H1 (cell line): ENCODE measurements around the gene SMCHD1. TPM values are rescaled to one million over a fixed set of nuclear protein-coding genes. Genes with fewer than 3 reads are reported as not detected.

ENCODE experiments used
- CTCF ChIA-PET: fragments of 300-600 bp; sonication (Branson Sonifier 250); formaldehyde crosslinking; loops from one replicate; lab custom pipeline; 2021; ENCODE audit not compliant: partially characterized antibody; lab: Charles Lee
- POLR2A ChIA-PET: fragments of 300-600 bp; sonication (Branson Sonifier 250); formaldehyde crosslinking; loops from one replicate; lab custom pipeline; 2021; ENCODE audit warnings: inconsistent platforms; ENCODE audit not compliant: partially characterized antibody; lab: Charles Lee
- DNase-seq, 2 experiments: peaks; one replicate each; pipeline versions ENCODE4 v3.0.0 to v3.0.0-alpha.2; 2010 to 2022; ENCODE audit warnings: low spot score in 2 of 2, low read depth in 1 of 2, mixed read lengths in 1 of 2
- FAIRE-seq: peaks from 2 replicates; lab custom pipeline; 2011; peaks lifted over from hg19 to GRCh38; lab: Jason Lieb, UNC
- H2AFZ ChIP-seq: 2 replicates; pipeline ENCODE4 v1.8.1; 2012; ENCODE audit warnings: low read length, inconsistent platforms
- H2AK5ac ChIP-seq: 2 replicates; pipeline ENCODE4 v1.6.1; 2013; ENCODE audit warnings: low read depth, low read length
- H2BK120ac ChIP-seq: replicated peaks from 2 replicates; pipeline ENCODE3; 2013; ENCODE audit warnings: low read depth, low read length, inconsistent platforms
- H2BK12ac ChIP-seq: 2 replicates; pipeline ENCODE4 v1.6.1; 2013; ENCODE audit warnings: low read depth, low read length
- H2BK15ac ChIP-seq: 2 replicates; pipeline ENCODE4 v1.6.1; 2013; ENCODE audit warnings: low read length
- H2BK20ac ChIP-seq: 2 replicates; pipeline ENCODE4 v1.6.1; 2013; ENCODE audit warnings: low read length
- H2BK5ac ChIP-seq: 2 replicates; pipeline ENCODE4 v1.6.1; 2013; ENCODE audit warnings: low read depth, low read length
- H3K14ac ChIP-seq: 2 replicates; pipeline ENCODE4 v1.6.1; 2013; ENCODE audit warnings: inconsistent platforms; ENCODE audit not compliant: insufficient read length
- H3K18ac ChIP-seq: 2 replicates; pipeline ENCODE4 v1.6.1; 2013; ENCODE audit warnings: low read length; ENCODE audit errors: extremely low read depth
- H3K23ac ChIP-seq: 2 replicates; pipeline ENCODE4 v1.6.1; 2013; ENCODE audit warnings: inconsistent platforms; ENCODE audit not compliant: insufficient read length
- H3K23me2 ChIP-seq: 2 replicates; pipeline ENCODE4 v1.6.1; 2013; ENCODE audit warnings: low read depth, low read length
- H3K27ac ChIP-seq: 2 replicates; pipeline ENCODE4 v1.6.1; 2011; ENCODE audit warnings: low read depth, low read length, inconsistent platforms
- H3K27me3 ChIP-seq, 4 experiments: replicated peaks in 1 of 4; 1 replicate in 1 of 4; 2 replicates in 3 of 4; pipeline versions ENCODE4 v1.6.1 to v1.8.1; 2011 to 2013; ENCODE audit warnings: low read length in 3 of 4, mild to moderate bottlenecking in 3 of 4, inconsistent platforms in 2 of 4, mixed read lengths in 2 of 4, moderate library complexity in 1 of 4; ENCODE audit not compliant: control insufficient read depth in 3 of 4, insufficient read depth in 3 of 4; ENCODE audit errors: extremely low read depth in 1 of 4
- H3K36me3 ChIP-seq, 4 experiments: 2 replicates each; pipeline versions ENCODE4 v1.6.1 to v1.8.1; 2011 to 2013; ENCODE audit warnings: mild to moderate bottlenecking in 4 of 4, low read length in 3 of 4, moderate library complexity in 2 of 4, control low read depth in 1 of 4, inconsistent platforms in 1 of 4; ENCODE audit not compliant: insufficient read depth in 4 of 4, control insufficient read depth in 2 of 4
- H3K4ac ChIP-seq: replicated peaks from 2 replicates; pipeline ENCODE3; 2013; ENCODE audit warnings: low read length, low read depth, mixed read lengths, inconsistent platforms; ENCODE audit not compliant: insufficient read length
- H3K4me1 ChIP-seq, 4 experiments: replicated peaks in 1 of 4; 1 replicate in 1 of 4; 2 replicates in 3 of 4; pipeline versions ENCODE4 v1.6.1 to v1.8.1; 2011 to 2013; ENCODE audit warnings: low read length in 3 of 4, inconsistent platforms in 2 of 4, mixed read lengths in 1 of 4; ENCODE audit not compliant: insufficient read depth in 4 of 4, control insufficient read depth in 3 of 4
- H3K4me2 ChIP-seq, 2 experiments: 2 replicates each; pipeline versions ENCODE4 v1.6.1 to v1.8.1; 2011 to 2013; ENCODE audit warnings: low read depth in 2 of 2, low read length in 2 of 2, control low read depth in 1 of 2, inconsistent platforms in 1 of 2, mild to moderate bottlenecking in 1 of 2; ENCODE audit not compliant: insufficient read depth in 1 of 2
- H3K4me3 ChIP-seq, 4 experiments: fragments of 200-600, 300-600 bp in 1 of 4; sonication (generic), shearing (Covaris generic), sonication (Bioruptor Twin) in 1 of 4; 2 replicates each; pipeline versions ENCODE4 v1.5.1 to v1.8.1; 2011 to 2016; ENCODE audit warnings: low read length in 4 of 4, low read depth in 3 of 4, control low read depth in 2 of 4, inconsistent platforms in 2 of 4, mild to moderate bottlenecking in 2 of 4, mixed read lengths in 1 of 4, moderate library complexity in 1 of 4; ENCODE audit not compliant: insufficient read depth in 2 of 4; ENCODE audit errors: extremely low read depth in 1 of 4
- H3K56ac ChIP-seq: replicated peaks from 2 replicates; pipeline ENCODE3; 2013; ENCODE audit warnings: low read depth, mild to moderate bottlenecking, mixed read lengths, low read length, inconsistent platforms; ENCODE audit not compliant: insufficient read length
- H3K79me1 ChIP-seq: 2 replicates; pipeline ENCODE4 v1.6.1; 2013; ENCODE audit warnings: low read depth, low read length, control low read depth
- H3K79me2 ChIP-seq, 2 experiments: 2 replicates each; pipeline versions ENCODE4 v1.6.1 to v1.8.1; 2012 to 2013; ENCODE audit warnings: low read length in 2 of 2, mild to moderate bottlenecking in 2 of 2, inconsistent platforms in 1 of 2; ENCODE audit not compliant: insufficient read depth in 2 of 2, control insufficient read depth in 1 of 2
- H3K9ac ChIP-seq, 4 experiments: replicated peaks in 1 of 4; 1 replicate in 1 of 4; 2 replicates in 3 of 4; pipeline versions ENCODE4 v1.6.1 to v1.8.1; 2011 to 2013; ENCODE audit warnings: low read depth in 3 of 4, low read length in 3 of 4, control low read depth in 2 of 4, mild to moderate bottlenecking in 2 of 4, moderate library complexity in 2 of 4, inconsistent platforms in 1 of 4; ENCODE audit errors: extremely low read depth in 1 of 4
- H3K9me3 ChIP-seq, 2 experiments: 2 replicates each; pipeline versions ENCODE4 v1.6.1 to v1.8.1; 2012 to 2013; ENCODE audit warnings: mild to moderate bottlenecking in 2 of 2, moderate library complexity in 2 of 2, control low read depth in 1 of 2, inconsistent platforms in 1 of 2, low read depth in 1 of 2, low read length in 1 of 2, mixed read lengths in 1 of 2; ENCODE audit not compliant: insufficient read depth in 2 of 2
- H4K20me1 ChIP-seq, 2 experiments: replicated peaks in 1 of 2; 2 replicates each; pipeline versions ENCODE3 to v1.8.1; 2011 to 2013; ENCODE audit warnings: inconsistent platforms in 2 of 2, low read length in 2 of 2, mild to moderate bottlenecking in 1 of 2; ENCODE audit not compliant: insufficient read depth in 2 of 2, control insufficient read depth in 1 of 2
- H4K5ac ChIP-seq: 2 replicates; pipeline ENCODE4 v1.6.1; 2013; ENCODE audit warnings: low read length, low read depth, mixed read lengths, inconsistent platforms; ENCODE audit not compliant: insufficient read length
- H4K8ac ChIP-seq: 2 replicates; pipeline ENCODE4 v1.8.0; 2013; ENCODE audit warnings: mild to moderate bottlenecking, moderate library complexity, low read length, inconsistent platforms; ENCODE audit not compliant: insufficient read depth; ENCODE audit errors: extremely low read depth
- H4K91ac ChIP-seq: replicated peaks from 2 replicates; pipeline ENCODE3; 2013; ENCODE audit warnings: low read length, mixed read lengths, inconsistent platforms; ENCODE audit not compliant: insufficient read length
- CBX5 ChIP-seq: fragments of 300-800, 300-1000 bp; sonication (generic); IDR thresholded peaks from 2 replicates; pipeline ENCODE4 v1.7.1; 2016; ENCODE audit warnings: antibody characterized with exemption, low read length, low read depth
- RNF2 ChIP-seq: fragments of 200-900, 300-1000 bp; sonication (generic); IDR thresholded peaks from 2 replicates; pipeline ENCODE4 v1.7.1; 2016; ENCODE audit warnings: borderline replicate concordance, low read depth, mild to moderate bottlenecking, antibody characterized with exemption, low read length; ENCODE audit not compliant: poor library complexity, severe bottlenecking; ENCODE audit errors: missing control alignments
- whole genome bisulfite sequencing, 2 experiments: shearing (Covaris generic) in 1 of 2; methylation state at CpG; one replicate each; pipeline versions ENCODE4 v1.1.6 to v1.1.7; 2013 to 2015; ENCODE audit warnings: low lambda C conversion rate in 2 of 2, mixed read lengths in 2 of 2, inconsistent platforms in 1 of 2, low coverage in 1 of 2, missing lambda C conversion rate in 1 of 2; ENCODE audit not compliant: insufficient replicate concordance in 2 of 2, insufficient coverage in 1 of 2, insufficient read length in 1 of 2; ENCODE audit errors: extremely low coverage in 1 of 2, missing lambda C conversion rate in 1 of 2; 5-methylcytosine and 5-hydroxymethylcytosine counted together
- polyA plus RNA-seq, 7 experiments: library from polyadenylated mRNA; depleted of rRNA in 3 of 7; stranded (reverse) in 5 of 7; unstranded in 2 of 7; fragments of >200 nt in 5 of 7; fragments of 200-250 nt in 2 of 7; gene quantifications; 1 replicate in 5 of 7; 2 replicates in 1 of 7; 4 replicates in 1 of 7; pipeline versions ENCODE4 v1.2.1 to v1.2.3, GENCODE V29; 2011 to 2013; ENCODE audit warnings: missing spikeins in 2 of 7, mixed read lengths in 2 of 7
- total RNA-seq: library from RNA; stranded (reverse); fragmentation: NEBNext Ultra II Directional; extraction: Animal tissue kit (Norgen Biotek cat#: 25700); gene quantifications from 2 replicates; pipeline ENCODE4 v1.2.1, GENCODE V29; 2021

Gene SMCHD1
- total and polyA plus RNA-seq, 2 of the 8 experiments (the other 6 are each of a cell fraction or from before 2014, with no cell fraction given) = 9.3 to 32.0 TPM

DNA sequence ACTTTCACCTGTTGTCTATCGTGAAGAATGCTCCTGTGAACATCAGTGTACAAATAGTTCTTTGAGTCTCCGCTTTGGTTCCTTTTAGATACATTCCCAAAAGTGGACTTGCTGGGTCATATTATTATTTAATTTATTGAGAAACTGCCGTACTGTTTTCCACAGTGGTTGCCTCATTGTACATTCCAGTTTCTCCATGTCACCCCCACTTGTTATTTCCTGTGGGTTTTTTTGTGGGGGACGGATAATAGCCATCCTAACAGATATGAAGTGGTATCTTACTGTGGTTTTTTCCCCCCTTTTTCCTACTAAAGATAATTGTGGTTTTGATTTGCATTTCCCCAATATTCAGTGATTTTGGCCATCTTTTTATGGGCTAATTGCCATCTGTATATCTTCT is 53.8 kb downstream of the SMCHD1 start:
- CTCF ChIA-PET = interaction anchor here (1.0 kb wide), 1 partner anchor 425 kb away, joined by 3 read pairs; no protein-coding TSS in a partner anchor
- no peak overlapping the region for H2BK5ac ChIP-seq

More for the DNA sequence above, 53.8 kb downstream of the SMCHD1 start:
- no peak overlapping the region for H2BK15ac ChIP-seq
- no peak overlapping the region for H3K27ac ChIP-seq
- no peak overlapping the region for H3K23ac ChIP-seq
- no peak overlapping the region for H3K9ac ChIP-seq
- H4K8ac ChIP-seq = no peak overlapping the region
- FAIRE-seq (no peak), DNase-seq (no peak)
- no peak overlapping the region for H2AFZ ChIP-seq
- H4K5ac ChIP-seq = no peak overlapping the region
- POLR2A ChIA-PET = interaction anchor here (1.4 kb wide), 1 partner anchor 13 kb away, joined by 3 read pairs; no protein-coding TSS in a partner anchor
- H3K27me3 ChIP-seq = no peaks in the 10 kb centered on the region
- no peak overlapping the region for H2AK5ac ChIP-seq
- H3K14ac ChIP-seq = no peak overlapping the region
- H3K79me2 ChIP-seq = 0 out of 4 replicates have a peak, but pooled peaks cover 0 to 3% of the 10 kb centered on the region in 2 experiments
- no peak overlapping the region for H3K4me2 ChIP-seq
- no peak overlapping the region for H4K91ac ChIP-seq
- no peaks in the 10 kb centered on the region for H3K79me1 ChIP-seq
- WGBS, 2 experiments = 62% methylated on average over 4 of the region's 4 CpGs; no CpG with 5 or more reads in 1 of the 2 experiments
- no peak overlapping the region for H3K56ac ChIP-seq
- no peaks in the 10 kb centered on the region for H3K9me3 ChIP-seq
- H3K36me3 ChIP-seq = peaks cover 0 to 33% (median 3%) of the 10 kb centered on the region in 4 experiments; a peak in 5 of 8 replicates
- H3K23me2 ChIP-seq = no peaks in the 10 kb centered on the region
- TF ChIP-seq RNF2 (no peak), CBX5 (no peak)
- peaks cover 0 to 2% of the 10 kb centered on the region in 2 experiments for H4K20me1 ChIP-seq
- H3K4ac ChIP-seq = no peak overlapping the region
- no peak overlapping the region for H2BK20ac ChIP-seq
- H3K18ac ChIP-seq = no peak overlapping the region
- H3K4me3 ChIP-seq = no peak overlapping the region
- H3K4me1 ChIP-seq = no peaks in the 10 kb centered on the region
- H2BK12ac ChIP-seq = no peak overlapping the region
- no peak overlapping the region for H2BK120ac ChIP-seq
